Upper lobe of left lung (tissue), 4 donors: ENCODE results near the gene KCNH8.

Experiments used
- POLR2A ChIP-seq, 4 donors: fragments of 450-650 bp; IDR thresholded peaks; one replicate each; pipeline ENCODE4 v1.5.1; 2016 to 2017; ENCODE audit warnings: antibody characterized with exemption in 4 of 4, mild to moderate bottlenecking in 2 of 4
- TF ChIP-seq, protein P1 (sequence below), 6 experiments: fragments of 450-650 bp in 4 of 6; fragments of 200-600 bp in 2 of 6; sonication (generic) in 2 of 6; IDR thresholded peaks; one replicate each; pipeline ENCODE4 v1.5.1; 2016 to 2019; ENCODE audit warnings: antibody characterized with exemption in 6 of 6

- TF ChIP-seq, protein P1, sequence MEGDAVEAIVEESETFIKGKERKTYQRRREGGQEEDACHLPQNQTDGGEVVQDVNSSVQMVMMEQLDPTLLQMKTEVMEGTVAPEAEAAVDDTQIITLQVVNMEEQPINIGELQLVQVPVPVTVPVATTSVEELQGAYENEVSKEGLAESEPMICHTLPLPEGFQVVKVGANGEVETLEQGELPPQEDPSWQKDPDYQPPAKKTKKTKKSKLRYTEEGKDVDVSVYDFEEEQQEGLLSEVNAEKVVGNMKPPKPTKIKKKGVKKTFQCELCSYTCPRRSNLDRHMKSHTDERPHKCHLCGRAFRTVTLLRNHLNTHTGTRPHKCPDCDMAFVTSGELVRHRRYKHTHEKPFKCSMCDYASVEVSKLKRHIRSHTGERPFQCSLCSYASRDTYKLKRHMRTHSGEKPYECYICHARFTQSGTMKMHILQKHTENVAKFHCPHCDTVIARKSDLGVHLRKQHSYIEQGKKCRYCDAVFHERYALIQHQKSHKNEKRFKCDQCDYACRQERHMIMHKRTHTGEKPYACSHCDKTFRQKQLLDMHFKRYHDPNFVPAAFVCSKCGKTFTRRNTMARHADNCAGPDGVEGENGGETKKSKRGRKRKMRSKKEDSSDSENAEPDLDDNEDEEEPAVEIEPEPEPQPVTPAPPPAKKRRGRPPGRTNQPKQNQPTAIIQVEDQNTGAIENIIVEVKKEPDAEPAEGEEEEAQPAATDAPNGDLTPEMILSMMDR (IDR thresholded peaks at IDR 0.05) = no peak
- TF ChIP-seq POLR2A (IDR thresholded peaks at IDR 0.05) = no peak
Measured at GRCh38 chr3:19432669-19433068, 284.4 kb downstream of the KCNH8 start.
